Uterus (tissue), 4 donors: Measurements from ENCODE around the gene DACT2. TPM values are rescaled to one million over a fixed set of nuclear protein-coding genes. Genes with fewer than 3 reads are reported as not detected.
"Not testable (repeated sequence)": the region's sequence is repeated elsewhere in the genome, so short reads cannot be mapped to it uniquely, and the experiment has no call there.

Experiments
- DNase-seq, 2 donors: peaks; one replicate each; pipeline ENCODE4 v3.0.0-alpha.2; 2019 to 2020
- H3K27ac ChIP-seq, 2 donors: fragments of 200-600 bp; sonication (generic); 1 replicate in 1 of 2; 2 replicates in 1 of 2; pipeline ENCODE4 v1.5.1; 2016 to 2018
- H3K27me3 ChIP-seq, 2 donors: fragments of 200-600 bp; sonication (generic); one replicate each; pipeline ENCODE4 v1.5.1; 2018 to 2019; ENCODE audit warnings: control low read depth in 1 of 2
- H3K36me3 ChIP-seq, 2 donors: fragments of 200-600 bp; sonication (generic); one replicate each; pipeline ENCODE4 v1.5.1; 2019; ENCODE audit warnings: control low read depth in 1 of 2
- H3K4me1 ChIP-seq, 2 donors: fragments of 200-600 bp; sonication (generic); one replicate each; pipeline ENCODE4 v1.5.1; 2018 to 2019; ENCODE audit warnings: control low read depth in 1 of 2
- H3K4me3 ChIP-seq, 2 donors: fragments of 200-600 bp; sonication (generic); 1 replicate in 1 of 2; 2 replicates in 1 of 2; pipeline ENCODE4 v1.5.1; 2018 to 2019; ENCODE audit warnings: mild to moderate bottlenecking in 1 of 2
- H3K9me3 ChIP-seq, 2 donors: fragments of 200-600 bp; sonication (generic); one replicate each; pipeline ENCODE4 v1.5.1; 2019; ENCODE audit warnings: control low read depth in 1 of 2
- POLR2A ChIP-seq, 2 donors: fragments of 450-650 bp; IDR thresholded peaks; one replicate each; pipeline ENCODE4 v1.6.1; 2016; ENCODE audit warnings: antibody characterized with exemption in 2 of 2, mild to moderate bottlenecking in 1 of 2, moderate library complexity in 1 of 2
- intact Hi-C: fragments of 100-400 bp; cut with DNase I; formaldehyde crosslinking; loops from one replicate; pipeline ENCODE4 v1.15.1; 2023; ENCODE audit warnings: low total_unique reads
- total RNA-seq, 4 donors: library from RNA; depleted of rRNA in 3 of 4; stranded (reverse); fragments of >200 nt in 3 of 4; gene quantifications; one replicate each; pipeline versions ENCODE4 v1.1.0 to v1.2.4, GENCODE V29; 2014 to 2023
- TF ChIP-seq, protein P1 (sequence below), 4 experiments: fragments of 200-600 bp in 2 of 4; fragments of 450-650 bp in 2 of 4; sonication (generic) in 2 of 4; IDR thresholded peaks; one replicate each; pipeline ENCODE4 v1.5.1; 2016 to 2019; ENCODE audit warnings: antibody characterized with exemption in 4 of 4, mild to moderate bottlenecking in 2 of 4, moderate library complexity in 1 of 4
- donor health status: DM: yes; HTN: yes; CAD: no.

Gene DACT2
- total RNA-seq, 4 donors from 2014 or later, result 1.4 to 9.6 (median 2.8) TPM; not detected in 1

DNA sequence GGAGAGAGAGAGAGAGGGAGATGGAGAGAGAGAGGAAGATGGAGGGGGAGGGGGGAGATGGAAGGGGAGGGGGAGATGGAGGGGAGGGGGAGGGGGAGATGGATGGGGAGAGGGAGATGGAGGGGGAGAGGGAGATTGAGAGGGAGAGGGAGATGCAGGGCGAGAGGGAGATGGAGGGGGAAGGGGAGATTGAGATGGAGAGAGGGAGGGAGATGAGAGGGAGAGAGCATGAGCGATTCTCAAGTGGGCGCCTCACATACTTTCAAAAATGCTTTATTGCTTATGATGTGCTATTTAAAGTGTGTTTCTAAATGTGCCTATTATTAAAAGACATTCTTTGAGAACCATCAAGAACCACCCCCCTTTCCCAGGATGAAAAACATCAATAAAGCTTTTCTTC, 43.7 kb upstream of the DACT2 start:
- Histone ChIP-seq H3K36me3 (no peaks in the 10 kb centered on the region), H3K4me3 (no peak overlapping the region), H3K9me3 (no peaks in the 10 kb centered on the region), H3K27ac (no peak overlapping the region), H3K4me1 (peaks cover 4 to 6% of the 10 kb centered on the region in 2 donors), H3K27me3 (no peaks in the 10 kb centered on the region)
- DNase-seq, result no peak
- intact Hi-C loops, result no loop called here
- no peak for TF ChIP-seq POLR2A (IDR thresholded peaks at IDR 0.05)
- TF ChIP-seq, protein P1, sequence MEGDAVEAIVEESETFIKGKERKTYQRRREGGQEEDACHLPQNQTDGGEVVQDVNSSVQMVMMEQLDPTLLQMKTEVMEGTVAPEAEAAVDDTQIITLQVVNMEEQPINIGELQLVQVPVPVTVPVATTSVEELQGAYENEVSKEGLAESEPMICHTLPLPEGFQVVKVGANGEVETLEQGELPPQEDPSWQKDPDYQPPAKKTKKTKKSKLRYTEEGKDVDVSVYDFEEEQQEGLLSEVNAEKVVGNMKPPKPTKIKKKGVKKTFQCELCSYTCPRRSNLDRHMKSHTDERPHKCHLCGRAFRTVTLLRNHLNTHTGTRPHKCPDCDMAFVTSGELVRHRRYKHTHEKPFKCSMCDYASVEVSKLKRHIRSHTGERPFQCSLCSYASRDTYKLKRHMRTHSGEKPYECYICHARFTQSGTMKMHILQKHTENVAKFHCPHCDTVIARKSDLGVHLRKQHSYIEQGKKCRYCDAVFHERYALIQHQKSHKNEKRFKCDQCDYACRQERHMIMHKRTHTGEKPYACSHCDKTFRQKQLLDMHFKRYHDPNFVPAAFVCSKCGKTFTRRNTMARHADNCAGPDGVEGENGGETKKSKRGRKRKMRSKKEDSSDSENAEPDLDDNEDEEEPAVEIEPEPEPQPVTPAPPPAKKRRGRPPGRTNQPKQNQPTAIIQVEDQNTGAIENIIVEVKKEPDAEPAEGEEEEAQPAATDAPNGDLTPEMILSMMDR (IDR thresholded peaks at IDR 0.05), result no peak

DNA sequence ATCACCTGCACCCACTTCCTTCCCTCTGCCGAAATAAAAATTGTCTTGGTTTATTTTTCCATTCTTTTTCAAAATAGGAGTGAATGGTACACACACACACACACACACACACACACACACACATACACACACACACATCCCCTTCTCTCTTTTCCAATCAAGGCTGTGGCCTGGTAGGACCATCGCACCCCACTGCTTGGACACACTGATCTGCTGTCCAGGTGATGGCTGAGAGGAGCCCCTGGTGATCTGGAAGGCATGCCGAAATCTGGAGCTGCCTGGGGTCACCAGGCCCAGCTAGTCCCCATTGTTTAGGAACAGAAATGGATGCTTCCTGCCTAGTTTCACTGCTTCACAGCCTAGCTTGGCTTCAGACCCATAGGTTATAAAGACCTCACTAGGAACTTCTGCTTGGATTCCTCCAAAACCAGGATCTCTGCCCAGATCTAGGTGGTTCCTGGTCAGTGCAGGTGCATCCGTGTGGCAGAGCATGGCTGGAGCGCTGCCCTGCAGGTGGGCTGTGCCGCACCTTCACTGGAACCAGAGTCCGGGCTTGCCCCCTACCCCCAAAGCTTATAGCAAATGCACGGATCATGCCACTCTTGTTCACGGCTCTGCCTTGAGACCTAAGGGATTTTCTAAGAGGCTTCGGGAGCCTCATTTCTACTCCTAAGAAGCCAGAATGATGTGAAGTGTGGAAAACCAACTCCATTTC, 42.9 kb upstream of the DACT2 start:
- no peak overlapping the region for H3K27ac ChIP-seq
- intact Hi-C loops, result no loop called here
- no peak overlapping the region for H3K4me3 ChIP-seq
- TF ChIP-seq POLR2A (IDR thresholded peaks at IDR 0.05), result no peak
- TF ChIP-seq, protein P1 (IDR thresholded peaks at IDR 0.05), result no peak
- H3K4me1 ChIP-seq, result peaks cover under 1 to 3% of the 10 kb centered on the region in 2 donors
- DNase-seq, result no peak
- H3K27me3 ChIP-seq, result no peaks in the 10 kb centered on the region
- H3K36me3 ChIP-seq, result no peaks in the 10 kb centered on the region
- H3K9me3 ChIP-seq, result no peaks in the 10 kb centered on the region

DNA sequence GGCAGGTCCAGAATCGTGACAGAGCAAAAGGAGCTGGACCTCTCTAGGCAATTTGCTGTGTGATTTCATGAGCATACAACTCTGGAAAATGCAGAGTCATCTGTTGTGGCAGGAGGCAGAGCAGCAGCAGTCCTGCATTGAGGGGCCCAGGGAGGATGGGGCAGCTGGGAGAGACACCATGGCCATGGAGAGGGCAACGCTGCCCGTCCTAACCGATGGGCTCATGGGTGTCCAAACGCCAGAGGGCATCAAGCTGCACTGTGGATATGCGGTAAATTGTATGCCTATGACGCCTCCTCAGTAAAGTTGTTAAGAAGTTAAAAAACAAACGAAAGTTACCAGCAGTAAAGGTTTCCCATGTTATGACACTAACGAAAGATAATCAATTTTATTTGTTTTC, 42.2 kb upstream of the DACT2 start:
- Histone ChIP-seq H3K27me3 (no peaks in the 10 kb centered on the region), H3K4me1 (no peaks in the 10 kb centered on the region), H3K4me3 (no peak overlapping the region), H3K9me3 (no peaks in the 10 kb centered on the region), H3K27ac (no peak overlapping the region), H3K36me3 (no peaks in the 10 kb centered on the region)
- intact Hi-C loops, result no loop called here
- DNase-seq, result no peak
- TF ChIP-seq, protein P1 (IDR thresholded peaks at IDR 0.05), result no peak
- TF ChIP-seq POLR2A (IDR thresholded peaks at IDR 0.05), result no peak

DNA sequence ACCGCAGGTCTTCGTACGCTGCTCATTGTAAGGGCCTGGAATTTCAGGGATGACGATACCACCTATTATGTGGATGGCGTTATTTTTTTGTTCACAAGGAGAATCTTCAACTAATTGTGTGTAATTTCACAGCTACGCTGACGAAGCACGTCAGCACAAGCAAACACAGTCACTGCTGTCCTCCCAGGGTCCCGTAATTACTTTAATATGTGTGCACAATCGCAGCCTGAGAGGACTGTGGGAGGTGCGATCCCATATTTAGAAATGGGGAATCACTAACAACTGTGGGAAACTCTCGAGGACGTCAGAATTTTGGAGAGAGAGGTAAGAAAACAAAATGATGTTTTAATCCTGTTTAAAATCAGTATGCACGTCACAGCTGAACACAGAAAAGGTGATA, 40.2 kb upstream of the DACT2 start:
- H3K27ac ChIP-seq, result no peak overlapping the region
- TF ChIP-seq, protein P1 (IDR thresholded peaks at IDR 0.05), result no peak
- TF ChIP-seq POLR2A (IDR thresholded peaks at IDR 0.05), result no peak
- H3K4me3 ChIP-seq, result no peak overlapping the region
- H3K4me1 ChIP-seq, result no peaks in the 10 kb centered on the region
- H3K27me3 ChIP-seq, result no peaks in the 10 kb centered on the region
- no peaks in the 10 kb centered on the region for H3K36me3 ChIP-seq
- intact Hi-C loops, result loop anchor here (10.0 kb wide), 1 partner anchor 205 kb away; no protein-coding TSS in a partner anchor
- H3K9me3 ChIP-seq, result no peaks in the 10 kb centered on the region
- DNase-seq, result no peak

DNA sequence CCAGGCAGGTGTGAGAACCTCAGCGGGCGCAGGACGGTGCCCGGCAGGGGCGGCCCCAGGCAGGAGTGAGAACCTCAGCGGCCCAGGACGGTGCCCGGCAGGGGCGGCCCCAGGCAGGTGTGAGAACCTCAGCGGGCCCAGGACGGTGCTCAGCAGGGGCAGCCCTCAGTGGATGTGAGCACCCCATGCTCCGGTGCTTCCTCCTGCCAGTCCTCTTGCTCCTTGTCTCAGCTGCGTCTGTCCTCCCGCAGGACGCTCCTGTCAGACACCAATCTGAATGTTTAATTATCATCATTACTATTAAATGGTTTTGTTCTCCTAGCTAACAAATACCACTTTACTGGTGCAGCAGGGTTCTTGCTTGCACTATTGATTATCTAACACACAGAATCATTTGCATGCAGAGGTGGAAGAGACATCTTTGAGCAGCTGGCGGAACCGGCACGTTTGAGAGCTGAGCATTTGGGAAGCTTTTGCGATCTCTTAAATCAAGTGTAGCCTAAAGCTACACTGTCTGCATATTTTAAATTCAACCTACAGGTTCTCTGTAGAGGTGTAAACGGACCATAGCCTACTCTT, 39.4 kb upstream of the DACT2 start:
- H3K4me3 ChIP-seq, result no peak overlapping the region
- intact Hi-C loops, result loop anchor here (10.0 kb wide), 1 partner anchor 204 kb away; no protein-coding TSS in a partner anchor
- H3K27ac ChIP-seq, result no peak overlapping the region
- DNase-seq, result no peak
- TF ChIP-seq, protein P1 (IDR thresholded peaks at IDR 0.05), result no peak
- no peak for TF ChIP-seq POLR2A (IDR thresholded peaks at IDR 0.05)
- H3K36me3 ChIP-seq, result no peaks in the 10 kb centered on the region
- H3K9me3 ChIP-seq, result no peaks in the 10 kb centered on the region
- no peaks in the 10 kb centered on the region for H3K4me1 ChIP-seq
- no peaks in the 10 kb centered on the region for H3K27me3 ChIP-seq

DNA sequence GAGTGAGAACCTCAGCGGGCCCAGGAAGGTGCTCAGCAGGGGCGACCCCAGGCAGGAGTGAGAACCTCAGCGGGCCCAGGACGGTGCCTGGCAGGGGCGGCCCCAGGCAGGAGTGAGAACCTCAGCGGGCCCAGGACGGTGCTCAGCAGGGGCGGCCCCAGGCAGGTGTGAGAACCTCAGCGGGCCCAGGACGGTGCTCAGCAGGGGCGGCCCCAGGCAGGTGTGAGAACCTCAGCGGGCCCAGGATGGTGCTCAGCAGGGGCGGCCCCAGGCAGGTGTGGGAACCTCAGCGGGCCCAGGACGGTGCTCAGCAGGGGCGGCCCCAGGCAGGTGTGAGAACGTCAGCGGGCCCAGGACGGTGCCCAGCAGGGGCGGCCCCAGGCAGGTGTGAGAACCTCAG, 37.3 kb upstream of the DACT2 start:
- intact Hi-C loops, result loop anchor here (10.0 kb wide), 1 partner anchor 202 kb away; no protein-coding TSS in a partner anchor
- H3K4me1 ChIP-seq, H3K9me3 ChIP-seq, H3K27me3 ChIP-seq, H3K4me3 ChIP-seq, DNase-seq, H3K27ac ChIP-seq, H3K36me3 ChIP-seq: not testable (repeated sequence)
